ENCODE data around the gene LCN12.
A peak's percentile ranks its signal among the peaks of the same experiment; 100 is the strongest.
"Not testable (repeated sequence)": the region's sequence is repeated elsewhere in the genome, so short reads cannot be mapped to it uniquely, and the experiment has no call there.

LCN12 gene

DNA sequence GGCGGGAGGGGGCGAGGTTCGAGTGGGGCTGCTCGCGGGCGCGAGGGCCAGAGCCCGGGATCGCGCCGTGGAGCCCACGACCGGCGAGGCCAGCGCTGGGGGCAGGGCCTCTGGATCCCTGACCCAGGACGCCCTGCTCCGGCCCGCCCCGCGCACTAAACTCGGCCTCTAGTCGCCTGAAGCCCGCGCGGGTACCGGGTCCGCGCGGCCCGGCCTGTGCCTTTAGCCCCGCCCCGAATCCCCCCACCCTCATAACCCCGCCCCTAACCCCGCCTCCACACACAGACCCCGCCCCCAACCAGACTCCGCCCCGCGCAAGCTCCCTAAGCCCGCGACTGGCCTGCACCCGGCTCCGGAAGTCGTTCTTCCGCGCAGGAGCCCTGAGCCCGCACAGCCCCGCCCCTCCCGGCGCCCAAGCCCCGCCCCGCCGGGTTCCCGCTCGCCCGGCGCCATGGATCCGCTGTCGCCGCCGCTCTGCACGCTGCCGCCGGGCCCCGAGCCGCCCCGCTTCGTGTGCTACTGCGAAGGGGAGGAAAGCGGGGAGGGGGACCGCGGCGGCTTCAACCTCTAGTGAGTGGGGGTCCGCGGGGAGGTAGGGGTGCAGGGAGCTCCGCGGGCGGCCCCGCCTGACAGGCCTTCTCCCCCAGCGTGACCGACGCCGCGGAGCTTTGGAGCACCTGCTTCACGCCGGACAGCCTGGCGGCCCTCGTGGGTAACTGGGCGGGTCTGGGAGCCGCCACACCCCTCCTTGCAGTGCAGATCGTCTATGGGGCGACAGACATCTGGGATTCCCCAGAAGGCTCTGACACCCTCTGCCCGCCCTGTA lies 40.1 kb downstream of the LCN12 start, which contains the start of gene PAXX:
TSS of gene PAXX (plus strand) at position 430 of the 826 bp plus-strand sequence. CDS start at position 452, 22 bp downstream.
- peak; percentile 86 to 95 (median 89) for DNase-seq (ENCODE audit: low read depth in 3 of 3)

DNA sequence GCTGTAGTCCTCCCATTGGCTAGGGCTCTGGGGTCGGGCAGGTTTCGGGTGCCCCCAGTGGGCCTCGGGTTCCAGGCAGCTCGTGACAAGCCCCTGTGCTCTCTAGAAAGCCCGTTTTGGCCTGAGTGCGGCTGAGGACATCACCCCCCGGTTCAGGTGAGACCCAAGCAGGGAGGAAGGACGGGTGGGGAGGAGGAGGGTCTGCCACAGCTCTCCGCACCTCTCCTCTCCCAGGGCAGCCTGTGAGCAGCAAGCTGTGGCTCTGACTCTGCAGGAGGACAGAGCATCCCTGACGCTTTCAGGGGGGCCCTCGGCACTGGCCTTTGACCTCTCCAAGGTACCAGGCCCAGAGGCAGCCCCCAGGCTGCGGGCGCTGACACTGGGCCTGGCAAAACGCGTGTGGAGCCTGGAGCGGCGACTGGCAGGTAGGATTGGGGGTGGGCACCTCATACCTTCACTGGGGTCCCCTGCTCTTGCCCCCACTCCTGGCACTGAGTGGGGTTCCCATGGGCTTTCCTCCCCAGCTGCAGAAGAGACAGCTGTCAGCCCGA lies 40.8 kb downstream of the LCN12 start:
- no peak for DNase-seq (ENCODE audit: low read depth in 3 of 3)

DNA sequence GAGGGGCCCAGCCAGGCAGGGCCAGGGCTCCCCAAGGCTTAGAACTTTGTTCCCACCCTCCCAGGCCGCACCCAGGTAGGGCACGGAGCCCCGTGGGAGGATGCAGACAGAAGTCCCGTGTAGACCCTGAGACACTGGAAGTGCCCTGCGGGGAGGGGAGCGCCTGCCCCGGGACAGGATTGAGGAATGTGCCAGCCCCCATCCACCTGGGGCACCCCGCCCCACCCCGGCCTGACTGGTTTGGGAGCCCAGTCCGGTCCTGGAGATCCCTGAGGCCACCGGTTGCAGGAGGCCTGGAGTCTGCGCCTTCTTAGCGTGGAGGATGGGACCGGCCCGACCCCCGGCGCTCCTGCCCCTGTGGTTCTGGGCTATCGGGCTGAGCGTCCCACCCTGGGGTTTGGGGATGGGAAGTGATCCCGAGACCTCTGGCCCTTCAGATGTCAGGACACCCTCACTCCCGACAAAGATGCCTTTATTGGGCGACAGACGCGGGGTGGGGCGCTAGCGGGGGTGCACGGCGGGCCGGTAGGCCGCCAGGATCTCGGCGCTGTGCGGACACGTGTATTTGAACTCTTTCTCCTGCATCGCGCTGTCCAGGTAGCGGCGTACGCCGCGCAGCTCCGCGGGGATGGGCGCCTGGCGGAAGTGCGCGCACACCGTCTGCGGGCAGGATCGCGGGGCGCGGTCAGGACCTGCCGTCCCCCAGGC lies 42.3 kb downstream of the LCN12 start:
- DNase-seq (ENCODE audit: low read depth in 3 of 3) = no peak

GRCh38 chr9:136994888-136995230 lies 42.8 kb downstream of the LCN12 start:
- DNase-seq (ENCODE audit: low read depth in 3 of 3) = no peak

DNA sequence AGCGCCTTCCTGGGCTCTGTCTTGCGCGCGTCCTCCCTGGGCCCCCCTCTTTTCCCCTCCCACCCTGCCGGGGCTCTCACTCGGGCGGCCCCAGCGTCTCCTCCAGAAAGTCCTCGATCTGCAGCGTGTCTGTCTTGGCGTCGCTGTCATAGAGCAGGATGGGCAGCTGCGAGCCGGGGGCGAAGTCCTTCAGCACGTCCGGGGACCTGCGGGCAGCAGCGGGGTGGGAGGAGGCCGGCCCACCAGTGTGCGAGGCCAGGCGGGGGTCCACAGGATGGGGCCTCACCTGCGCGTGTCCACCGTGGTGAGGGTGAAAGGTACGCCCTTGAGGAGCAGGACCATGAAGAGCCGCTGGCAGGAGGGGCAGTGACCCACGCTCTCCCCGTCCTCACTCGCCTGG lies 43.3 kb downstream of the LCN12 start:
- no peak for DNase-seq (ENCODE audit: low read depth in 3 of 3)

DNA sequence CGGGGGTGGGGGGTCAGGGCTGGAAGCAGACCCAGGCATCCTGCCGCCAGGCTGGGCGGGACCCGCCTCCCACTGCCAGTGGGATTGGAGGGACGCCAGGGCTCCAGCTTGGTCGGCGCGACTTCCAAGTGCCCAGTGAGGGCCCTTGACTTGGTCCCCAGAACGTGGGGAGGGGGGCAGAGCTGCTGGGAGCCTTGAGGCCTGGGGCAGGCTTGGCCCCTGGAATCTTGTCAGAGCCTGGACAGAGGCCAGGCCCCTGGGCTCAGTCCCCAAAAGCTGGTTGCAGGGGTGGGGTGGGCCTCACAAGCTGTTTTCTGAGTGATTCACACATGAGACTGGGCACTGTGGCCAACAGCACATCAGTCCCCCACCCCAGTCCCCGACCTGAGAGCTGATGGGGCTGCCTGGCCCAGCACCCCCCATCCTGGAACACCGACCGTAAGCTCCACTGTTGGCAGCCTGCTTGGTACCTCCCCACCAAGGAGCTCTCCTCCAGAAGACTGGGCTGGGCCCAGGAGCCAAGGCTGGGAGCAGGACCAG lies 43.8 kb downstream of the LCN12 start:
- no peak for DNase-seq (ENCODE audit: low read depth in 3 of 3)

DNA sequence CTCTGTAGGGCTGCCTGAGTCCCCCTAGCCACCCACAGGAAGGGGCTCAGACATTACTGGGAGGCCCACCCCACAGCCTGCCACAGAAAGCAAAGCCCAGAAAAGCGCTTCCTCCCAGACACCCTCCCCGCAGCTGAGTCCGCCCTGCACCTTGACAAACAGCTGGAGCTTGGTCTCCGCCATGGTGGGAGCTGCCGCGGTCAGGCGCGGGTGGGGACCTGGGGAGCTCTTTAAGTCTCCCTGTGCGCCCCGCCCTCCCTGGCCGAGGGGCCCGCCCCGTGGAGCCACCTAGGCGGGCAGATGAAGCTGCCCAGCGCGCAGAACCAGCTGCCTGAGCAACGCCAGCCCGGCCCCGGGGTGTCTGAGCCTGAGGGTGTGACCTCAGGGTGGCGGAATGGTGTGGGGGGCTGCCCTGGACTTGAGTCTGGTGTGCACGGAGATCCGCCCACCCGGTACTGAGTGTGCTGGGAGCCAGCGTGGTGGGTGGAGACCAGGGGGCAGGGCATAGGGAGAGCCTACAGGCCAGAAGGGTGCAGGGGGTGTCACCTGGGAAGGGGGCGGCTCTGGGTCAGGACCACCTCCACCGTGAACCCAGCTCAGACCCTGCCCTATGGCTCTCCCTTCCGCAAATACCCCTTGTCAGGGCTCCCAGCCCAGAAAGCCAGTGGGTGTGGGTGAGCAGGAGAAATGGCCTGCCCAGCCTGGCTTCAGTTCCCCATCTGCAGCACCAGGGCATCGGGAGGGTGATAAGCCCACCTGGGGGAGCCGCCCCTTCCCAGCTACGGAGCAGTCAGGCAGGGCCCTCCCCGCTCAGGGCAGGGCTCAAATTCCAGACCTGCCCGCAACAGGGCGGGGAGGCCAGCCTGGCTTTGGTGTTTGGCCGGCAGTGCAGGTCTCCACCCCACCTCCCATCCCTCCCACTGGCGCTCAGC lies 44.6 kb downstream of the LCN12 start, which contains the start of gene CLIC3:
TSS of gene CLIC3 (minus strand) at position 208 of the 932 bp plus-strand sequence. CDS start at position 183, 25 bp downstream.
- DNase-seq (ENCODE audit: low read depth in 3 of 3) = no peak

DNA sequence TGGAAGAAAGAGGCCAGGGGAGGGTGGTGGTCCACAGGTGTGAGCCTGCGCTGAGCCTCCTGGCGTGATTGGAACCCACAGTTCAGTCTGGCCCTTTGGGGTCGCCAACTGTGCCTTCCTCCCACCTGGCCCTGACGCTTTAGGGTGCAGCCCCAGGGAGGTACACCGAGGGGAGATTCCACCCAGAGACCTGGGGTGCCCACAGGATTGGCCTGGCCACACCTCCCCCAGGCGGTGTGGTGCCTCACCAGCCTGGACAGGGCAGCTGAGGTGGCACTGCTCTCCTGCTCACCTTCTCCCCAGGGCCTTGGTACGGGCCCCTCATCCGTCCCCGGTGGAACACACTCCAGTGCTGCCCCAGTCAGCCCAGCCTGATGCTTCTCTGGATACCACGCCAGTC lies 45.3 kb downstream of the LCN12 start:
- DNase-seq (ENCODE audit: low read depth in 3 of 3) = no peak

DNA sequence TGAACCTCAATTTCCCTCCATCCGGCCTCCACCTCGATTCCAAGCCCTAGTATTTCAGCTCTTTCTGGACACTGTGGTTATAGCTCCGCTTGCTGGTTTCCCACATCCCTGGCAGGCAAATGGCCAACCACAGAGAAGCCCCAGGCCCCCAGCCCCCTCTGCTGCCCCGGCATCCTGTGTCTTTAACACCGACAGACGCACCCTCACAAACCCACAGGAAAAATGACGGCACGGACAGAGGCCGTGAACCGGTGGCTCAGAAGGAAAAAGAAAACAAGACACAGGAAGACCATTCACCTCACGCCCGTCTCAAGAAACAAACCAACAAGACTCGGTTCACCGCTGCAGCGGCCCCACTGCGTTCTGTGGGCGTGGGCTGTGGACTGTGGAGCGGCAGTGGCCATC lies 45.8 kb downstream of the LCN12 start:
- no peak for DNase-seq (ENCODE audit: low read depth in 3 of 3)

- DNase-seq (ENCODE audit: low read depth in 3 of 3) = no peak
Measured at GRCh38 chr9:137000177-137000930, 48.3 kb downstream of the LCN12 start.

GRCh38 chr9:137001857-137002645 lies 50.0 kb downstream of the LCN12 start:
- no peak for DNase-seq (ENCODE audit: low read depth in 3 of 3)

GRCh38 chr9:137002646-137003041 lies 50.6 kb downstream of the LCN12 start:
- no peak for DNase-seq (ENCODE audit: low read depth in 3 of 3)

- not testable (repeated sequence) for DNase-seq (ENCODE audit: low read depth in 3 of 3)
Measured at GRCh38 chr9:137004285-137004684, 52.2 kb downstream of the LCN12 start.
